ENCODE results near the gene EBLN2.
"Not testable (repeated sequence)": the region's sequence is repeated elsewhere in the genome, so short reads cannot be mapped to it uniquely, and the experiment has no call there.

The EBLN2 gene

DNA sequence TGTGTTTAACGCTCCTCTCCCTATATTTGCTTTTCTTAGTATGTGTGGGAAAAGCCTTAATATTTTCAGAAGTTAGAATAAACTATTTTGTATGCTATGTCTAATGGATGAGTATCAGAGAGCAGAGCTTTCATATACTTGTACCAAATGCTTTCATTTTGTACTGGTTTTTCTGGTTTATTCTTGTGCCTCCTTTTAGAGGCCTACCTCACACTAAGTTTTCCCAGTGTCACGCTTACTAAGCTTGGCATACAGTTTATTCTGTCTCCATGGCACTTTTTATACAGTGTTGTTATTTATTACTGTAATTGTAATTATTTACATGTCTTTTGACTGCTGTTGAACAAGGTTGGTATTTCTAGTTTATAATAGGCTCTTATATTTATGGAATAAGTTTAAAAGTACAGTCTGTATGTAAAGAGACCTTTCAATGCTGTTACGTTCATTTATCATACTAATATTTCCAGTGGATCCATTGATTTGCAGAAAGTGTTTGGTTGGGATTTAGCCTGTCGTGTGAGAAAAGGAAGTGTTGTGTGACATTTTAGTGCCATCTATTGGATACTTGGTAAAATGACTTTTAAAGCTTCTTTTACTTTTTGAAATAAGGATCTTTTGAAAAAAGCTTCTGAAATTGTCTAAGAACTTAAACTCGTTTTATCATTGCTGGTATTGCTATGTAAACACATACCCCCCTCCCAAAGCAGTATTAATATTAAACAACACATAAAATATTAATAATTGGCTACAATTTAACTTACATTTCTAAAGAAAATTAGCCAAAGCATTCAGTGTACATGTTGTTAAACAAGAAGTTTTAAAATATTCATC is 5.2 kb upstream of the EBLN2 start:
- in situ Hi-C loops (cut with MboI; ENCODE audit: low pct_unique_long_range_greater_than_20kb, low sequenced_read_pairs, unreplicated experiment): no loop called here
- TF ChIP-seq, protein P1, sequence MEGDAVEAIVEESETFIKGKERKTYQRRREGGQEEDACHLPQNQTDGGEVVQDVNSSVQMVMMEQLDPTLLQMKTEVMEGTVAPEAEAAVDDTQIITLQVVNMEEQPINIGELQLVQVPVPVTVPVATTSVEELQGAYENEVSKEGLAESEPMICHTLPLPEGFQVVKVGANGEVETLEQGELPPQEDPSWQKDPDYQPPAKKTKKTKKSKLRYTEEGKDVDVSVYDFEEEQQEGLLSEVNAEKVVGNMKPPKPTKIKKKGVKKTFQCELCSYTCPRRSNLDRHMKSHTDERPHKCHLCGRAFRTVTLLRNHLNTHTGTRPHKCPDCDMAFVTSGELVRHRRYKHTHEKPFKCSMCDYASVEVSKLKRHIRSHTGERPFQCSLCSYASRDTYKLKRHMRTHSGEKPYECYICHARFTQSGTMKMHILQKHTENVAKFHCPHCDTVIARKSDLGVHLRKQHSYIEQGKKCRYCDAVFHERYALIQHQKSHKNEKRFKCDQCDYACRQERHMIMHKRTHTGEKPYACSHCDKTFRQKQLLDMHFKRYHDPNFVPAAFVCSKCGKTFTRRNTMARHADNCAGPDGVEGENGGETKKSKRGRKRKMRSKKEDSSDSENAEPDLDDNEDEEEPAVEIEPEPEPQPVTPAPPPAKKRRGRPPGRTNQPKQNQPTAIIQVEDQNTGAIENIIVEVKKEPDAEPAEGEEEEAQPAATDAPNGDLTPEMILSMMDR (IDR thresholded peaks at IDR 0.05; ENCODE audit: extremely low read depth, insufficient read depth, missing control alignments): peak; percentile 57
- DNase-seq (ENCODE audit: low spot score): peak; percentile 26

DNA sequence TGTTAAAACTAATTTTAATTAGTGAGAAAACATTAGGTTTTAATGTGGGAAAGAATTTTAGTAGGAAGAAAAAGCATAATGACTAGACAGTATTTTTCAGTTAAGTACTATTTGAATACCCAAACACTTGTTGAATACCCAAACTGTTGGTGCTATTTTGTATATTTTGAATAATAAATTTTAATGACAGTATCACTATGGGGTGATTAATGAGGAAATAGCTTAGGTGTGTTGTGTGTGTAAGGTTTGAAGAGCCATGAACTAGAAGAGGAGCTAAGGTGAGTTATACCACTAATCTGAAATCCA is 4.7 kb upstream of the EBLN2 start:
- TF ChIP-seq, protein P1 (IDR thresholded peaks at IDR 0.05; ENCODE audit: extremely low read depth, insufficient read depth, missing control alignments): no peak
- no peak for DNase-seq (ENCODE audit: low spot score)
- in situ Hi-C loops (cut with MboI; ENCODE audit: low pct_unique_long_range_greater_than_20kb, low sequenced_read_pairs, unreplicated experiment): no loop called here

DNA sequence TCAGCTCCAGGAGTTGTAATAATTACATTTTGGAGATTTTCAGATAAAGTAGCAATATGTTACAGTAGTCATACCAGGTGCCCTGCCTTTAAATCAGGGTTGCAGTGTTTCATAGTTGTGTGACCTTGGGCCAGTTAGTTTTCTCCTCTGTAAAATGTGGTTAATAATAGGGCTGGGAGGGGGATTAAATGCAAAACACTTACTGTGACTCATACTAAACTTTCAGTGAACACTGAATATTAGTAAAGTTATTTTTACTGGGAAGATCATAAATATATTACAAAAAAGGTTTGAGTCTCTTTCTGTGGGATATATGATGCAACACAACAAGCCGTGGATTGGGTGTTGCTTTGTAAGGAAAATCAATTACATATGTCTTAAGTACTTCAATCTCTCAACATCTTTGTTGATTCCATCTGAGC is 1.1 kb upstream of the EBLN2 start:
- TF ChIP-seq, protein P1 (IDR thresholded peaks at IDR 0.05; ENCODE audit: extremely low read depth, insufficient read depth, missing control alignments): no peak
- in situ Hi-C loops (cut with MboI; ENCODE audit: low pct_unique_long_range_greater_than_20kb, low sequenced_read_pairs, unreplicated experiment): loop anchor here (10.0 kb wide), 1 partner anchor 126 kb away; no protein-coding TSS in a partner anchor
- DNase-seq (ENCODE audit: low spot score): no peak

DNA sequence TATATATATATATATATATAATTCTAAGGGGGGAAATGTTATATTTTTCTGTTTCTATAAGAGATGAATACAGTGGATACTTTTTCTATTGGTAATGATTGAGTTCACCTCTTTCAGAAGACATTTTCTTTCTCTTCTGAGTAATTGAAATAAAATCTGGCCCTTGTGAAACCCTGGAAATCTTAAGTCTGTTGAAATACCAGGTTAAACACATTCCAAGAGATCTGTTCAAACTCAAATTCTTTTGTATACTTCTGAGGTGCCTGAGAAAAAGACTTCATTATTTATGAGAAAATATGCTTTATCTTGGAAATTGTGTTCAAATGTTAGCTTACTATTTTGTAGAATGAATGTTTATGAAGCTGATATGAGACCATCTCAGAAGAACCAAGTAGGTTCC is 4.8 kb downstream of the EBLN2 start:
- in situ Hi-C loops (cut with MboI; ENCODE audit: low pct_unique_long_range_greater_than_20kb, low sequenced_read_pairs, unreplicated experiment): loop anchor here (10.0 kb wide), 1 partner anchor 131 kb away; no protein-coding TSS in a partner anchor
- DNase-seq (ENCODE audit: low spot score): not testable (repeated sequence)

DNA sequence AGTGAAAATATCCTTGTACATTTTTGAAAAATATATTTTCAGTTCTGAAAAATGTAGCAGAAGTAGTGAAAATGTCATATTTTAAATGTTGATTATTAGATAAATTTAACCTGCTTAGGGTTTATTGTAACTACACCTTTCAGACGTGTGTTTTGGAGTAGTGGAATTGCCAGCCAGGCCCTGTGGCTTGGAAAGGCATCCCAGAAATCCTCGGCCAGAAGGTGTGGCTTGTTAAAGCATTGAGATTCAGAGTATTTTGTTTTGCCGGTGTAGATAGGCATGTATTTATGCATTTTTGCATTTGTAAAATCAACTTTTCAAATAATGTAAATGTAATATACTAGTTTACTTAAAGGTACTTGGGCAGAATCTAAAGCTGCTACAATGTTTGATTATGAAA is 7.0 kb downstream of the EBLN2 start:
- TF ChIP-seq, protein P1 (IDR thresholded peaks at IDR 0.05; ENCODE audit: extremely low read depth, insufficient read depth, missing control alignments): no peak
- in situ Hi-C loops (cut with MboI; ENCODE audit: low pct_unique_long_range_greater_than_20kb, low sequenced_read_pairs, unreplicated experiment): loop anchor here (10.0 kb wide), 1 partner anchor 134 kb away; no protein-coding TSS in a partner anchor
- no peak for DNase-seq (ENCODE audit: low spot score)

DNA sequence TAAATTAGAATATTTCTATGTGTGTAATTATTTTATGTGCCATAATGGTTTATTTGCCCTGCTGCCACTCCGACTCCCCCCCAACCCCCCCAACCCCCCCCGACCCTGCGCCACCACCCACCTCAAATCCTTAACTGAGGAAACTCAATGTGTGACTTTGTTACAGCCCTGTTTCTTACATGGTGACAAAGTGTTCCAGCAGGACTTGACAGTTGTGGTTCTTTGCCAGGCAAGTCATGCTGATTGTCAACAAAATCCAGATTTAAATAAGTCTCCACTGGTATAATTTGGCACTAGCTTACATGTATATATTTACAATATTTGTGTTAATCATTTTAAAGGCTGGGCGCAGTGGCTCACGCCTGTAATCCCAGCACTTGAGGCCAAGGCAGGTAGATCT is 7.7 kb downstream of the EBLN2 start:
- no peak for DNase-seq (ENCODE audit: low spot score)
- TF ChIP-seq, protein P1 (IDR thresholded peaks at IDR 0.05; ENCODE audit: extremely low read depth, insufficient read depth, missing control alignments): no peak
- in situ Hi-C loops (cut with MboI; ENCODE audit: low pct_unique_long_range_greater_than_20kb, low sequenced_read_pairs, unreplicated experiment): loop anchor here (10.0 kb wide), 1 partner anchor 134 kb away; no protein-coding TSS in a partner anchor

DNA sequence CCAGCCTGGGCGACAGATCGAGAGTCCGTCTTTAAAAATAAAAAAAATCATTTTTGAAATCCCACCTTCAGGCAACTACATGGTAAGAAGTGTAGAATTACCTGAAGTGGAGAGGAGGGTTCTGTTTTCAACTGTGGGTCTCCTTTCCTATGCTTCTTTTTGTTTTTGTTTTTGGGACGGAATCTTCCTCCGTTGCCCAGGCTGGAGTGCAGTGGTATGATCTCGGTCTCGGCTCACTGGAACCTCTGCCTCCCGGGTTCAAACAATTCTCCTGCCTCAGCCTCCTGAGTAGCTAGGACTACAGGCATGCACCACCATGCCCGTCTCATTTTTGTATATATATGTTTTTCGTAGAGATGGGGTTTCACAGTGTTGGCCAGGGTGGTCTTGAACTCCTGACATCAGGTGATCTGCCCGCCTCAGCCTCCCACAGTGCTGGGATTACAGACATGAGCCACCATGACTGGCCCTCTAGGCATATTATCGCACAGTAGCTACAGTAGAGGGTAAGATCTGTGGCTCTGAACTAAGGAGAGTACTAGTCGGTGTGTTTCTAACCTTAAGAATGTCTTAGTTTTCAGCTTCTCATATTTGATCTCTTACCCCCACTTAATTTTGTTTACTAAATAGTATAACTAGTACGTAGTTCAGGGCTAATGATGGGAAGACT is 8.5 kb downstream of the EBLN2 start:
- no peak for DNase-seq (ENCODE audit: low spot score)
- TF ChIP-seq, protein P1 (IDR thresholded peaks at IDR 0.05; ENCODE audit: extremely low read depth, insufficient read depth, missing control alignments): no peak
- in situ Hi-C loops (cut with MboI; ENCODE audit: low pct_unique_long_range_greater_than_20kb, low sequenced_read_pairs, unreplicated experiment): loop anchor here (10.0 kb wide), 1 partner anchor 135 kb away; no protein-coding TSS in a partner anchor
